ENCODE data around the gene ANXA6. TPM values are rescaled to one million over a fixed set of nuclear protein-coding genes. Genes with fewer than 3 reads are reported as not detected.
"Not testable (repeated sequence)": the region's sequence is repeated elsewhere in the genome, so short reads cannot be mapped to it uniquely, and the experiment has no call there.

ANXA6 gene
- 385 and 408 TPM in 2 replicates for total RNA-seq (2014; rRNA removed; shearing (Covaris generic))

GRCh38 chr5:151157426-151158286, at the start of gene ANXA6:
Gene ANXA6 (minus strand): TSS chr5:151157779. CDS start chr5:151147901, 9,878 bp downstream.
- H3K4me1 ChIP-seq, result peaks cover 9% of the 10 kb centered on the region; the same call in 1 of the 2 replicates
- H3K27me3 ChIP-seq, result no peaks in the 10 kb centered on the region
- H3K36me3 ChIP-seq, result peaks cover 9% of the 10 kb centered on the region
- H3K27ac ChIP-seq, result peak within 1 kb of the TSS; percentile 97
- H3K9me3 ChIP-seq (replicated peaks), result no peaks in the 10 kb centered on the region
- H3K4me3 ChIP-seq, result peak within 1 kb of the TSS; percentile 82
- peak; percentile 82 to 89 for DNase-seq

GRCh38 chr5:151205411-151205810, 47.8 kb upstream of the ANXA6 start:
- Histone ChIP-seq H3K4me1 (no peaks in the 10 kb centered on the region), H3K36me3 (no peaks in the 10 kb centered on the region), H3K9me3 (replicated peaks) (no peaks in the 10 kb centered on the region), H3K27me3 (no peaks in the 10 kb centered on the region), H3K27ac (no peak overlapping the region), H3K4me3 (no peak overlapping the region)
- no peak for DNase-seq

GRCh38 chr5:151204051-151204450, 46.5 kb upstream of the ANXA6 start:
- no peak overlapping the region for H3K27ac ChIP-seq
- H3K4me1 ChIP-seq, result no peaks in the 10 kb centered on the region
- no peaks in the 10 kb centered on the region for H3K27me3 ChIP-seq
- no peak overlapping the region for H3K4me3 ChIP-seq
- no peaks in the 10 kb centered on the region for H3K9me3 ChIP-seq (replicated peaks)
- H3K36me3 ChIP-seq, result no peaks in the 10 kb centered on the region
- DNase-seq, result no peak

DNA sequence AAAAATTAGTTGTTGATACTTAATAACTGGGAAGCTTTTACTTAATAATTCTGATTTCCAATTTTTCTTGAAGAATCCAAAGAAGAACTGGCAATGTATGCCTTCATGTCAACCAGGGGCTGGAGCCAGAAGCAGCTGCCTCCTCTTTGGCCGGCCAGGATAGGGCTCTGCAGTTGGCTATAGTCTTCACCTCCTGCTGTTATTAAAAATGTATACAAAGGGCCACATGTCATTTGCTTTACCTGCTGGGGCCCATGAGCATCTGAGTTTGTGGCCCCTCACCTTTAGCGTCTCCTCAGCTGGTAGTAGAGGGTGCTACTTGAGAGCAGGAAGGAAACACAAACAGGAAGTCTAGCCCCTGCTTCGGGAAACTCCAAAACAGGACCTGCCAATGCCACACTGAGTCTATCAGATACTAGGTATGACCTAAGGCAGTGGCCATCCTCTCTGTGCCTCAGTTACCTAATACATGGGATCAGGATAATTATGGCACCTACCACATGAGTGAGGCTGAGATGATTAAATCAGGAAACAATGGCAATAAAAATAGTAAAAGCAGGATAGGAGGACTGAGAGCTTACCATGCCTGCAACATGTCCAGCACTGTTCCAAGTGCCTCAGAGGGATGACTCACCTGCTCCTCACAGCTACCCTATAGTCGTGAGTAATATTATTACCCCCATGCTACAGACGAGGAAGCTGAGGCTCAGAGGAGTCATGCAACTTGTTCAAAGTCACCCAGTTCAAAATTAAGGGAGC, 45.0 kb upstream of the ANXA6 start:
- H3K27ac ChIP-seq, result no peak overlapping the region
- no peaks in the 10 kb centered on the region for H3K4me1 ChIP-seq
- H3K27me3 ChIP-seq, result no peaks in the 10 kb centered on the region
- H3K36me3 ChIP-seq, result no peaks in the 10 kb centered on the region
- no peak overlapping the region for H3K4me3 ChIP-seq
- no peak for DNase-seq
- no peaks in the 10 kb centered on the region for H3K9me3 ChIP-seq (replicated peaks)

GRCh38 chr5:151200913-151201595, 43.5 kb upstream of the ANXA6 start:
- Histone ChIP-seq H3K27me3 (no peaks in the 10 kb centered on the region), H3K36me3 (no peaks in the 10 kb centered on the region), H3K9me3 (replicated peaks) (no peaks in the 10 kb centered on the region), H3K4me1 (no peaks in the 10 kb centered on the region), H3K27ac (no peak overlapping the region), H3K4me3 (no peak overlapping the region)
- no peak for DNase-seq

GRCh38 chr5:151199581-151200185, 42.1 kb upstream of the ANXA6 start:
- Histone ChIP-seq H3K4me1 (no peaks in the 10 kb centered on the region), H3K9me3 (replicated peaks) (no peaks in the 10 kb centered on the region), H3K27me3 (no peaks in the 10 kb centered on the region), H3K27ac (no peak overlapping the region), H3K4me3 (no peak overlapping the region), H3K36me3 (no peaks in the 10 kb centered on the region)
- no peak for DNase-seq

DNA sequence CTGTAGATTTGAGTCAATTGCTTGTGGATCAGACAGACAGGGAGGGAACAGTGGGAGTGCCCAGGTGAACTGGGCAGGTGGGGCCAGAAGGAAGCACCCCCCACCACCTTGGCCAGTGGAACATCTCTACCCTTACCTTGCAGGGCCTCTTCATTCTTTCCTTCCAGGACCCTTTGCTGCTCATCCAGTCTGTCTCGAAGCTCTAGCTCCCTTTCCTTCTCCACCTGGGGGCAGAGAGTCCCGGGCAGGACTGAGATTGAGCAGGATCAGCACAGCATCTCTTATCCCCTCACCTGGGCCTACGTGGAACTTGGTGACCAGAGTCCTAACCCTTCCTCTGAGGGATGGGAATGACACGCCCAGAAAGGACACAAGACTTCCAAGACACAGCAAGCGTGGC, 41.3 kb upstream of the ANXA6 start:
- no peaks in the 10 kb centered on the region for H3K36me3 ChIP-seq
- no peaks in the 10 kb centered on the region for H3K4me1 ChIP-seq
- no peaks in the 10 kb centered on the region for H3K9me3 ChIP-seq (replicated peaks)
- DNase-seq, result no peak
- H3K27me3 ChIP-seq, result no peaks in the 10 kb centered on the region
- H3K4me3 ChIP-seq, result no peak overlapping the region
- H3K27ac ChIP-seq, result no peak overlapping the region

DNA sequence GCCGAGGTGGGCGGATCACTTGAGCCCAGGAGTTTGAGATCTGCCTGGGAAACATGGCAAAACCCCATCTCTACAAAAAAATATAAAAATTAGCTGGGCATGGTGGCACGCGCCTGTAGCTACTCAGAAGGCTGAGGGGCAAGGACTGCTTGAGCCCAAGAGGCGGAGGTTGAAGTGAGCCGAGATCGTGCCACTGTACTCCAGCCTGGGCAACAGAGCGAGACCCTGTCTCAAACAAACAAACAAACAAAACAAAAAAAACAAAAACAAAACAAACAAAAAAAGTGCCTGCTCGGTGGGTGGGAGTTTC, 39.7 kb upstream of the ANXA6 start:
- not testable (repeated sequence) for H3K4me3 ChIP-seq; H3K9me3 ChIP-seq (replicated peaks); H3K27ac ChIP-seq; H3K36me3 ChIP-seq; H3K27me3 ChIP-seq; DNase-seq; H3K4me1 ChIP-seq

DNA sequence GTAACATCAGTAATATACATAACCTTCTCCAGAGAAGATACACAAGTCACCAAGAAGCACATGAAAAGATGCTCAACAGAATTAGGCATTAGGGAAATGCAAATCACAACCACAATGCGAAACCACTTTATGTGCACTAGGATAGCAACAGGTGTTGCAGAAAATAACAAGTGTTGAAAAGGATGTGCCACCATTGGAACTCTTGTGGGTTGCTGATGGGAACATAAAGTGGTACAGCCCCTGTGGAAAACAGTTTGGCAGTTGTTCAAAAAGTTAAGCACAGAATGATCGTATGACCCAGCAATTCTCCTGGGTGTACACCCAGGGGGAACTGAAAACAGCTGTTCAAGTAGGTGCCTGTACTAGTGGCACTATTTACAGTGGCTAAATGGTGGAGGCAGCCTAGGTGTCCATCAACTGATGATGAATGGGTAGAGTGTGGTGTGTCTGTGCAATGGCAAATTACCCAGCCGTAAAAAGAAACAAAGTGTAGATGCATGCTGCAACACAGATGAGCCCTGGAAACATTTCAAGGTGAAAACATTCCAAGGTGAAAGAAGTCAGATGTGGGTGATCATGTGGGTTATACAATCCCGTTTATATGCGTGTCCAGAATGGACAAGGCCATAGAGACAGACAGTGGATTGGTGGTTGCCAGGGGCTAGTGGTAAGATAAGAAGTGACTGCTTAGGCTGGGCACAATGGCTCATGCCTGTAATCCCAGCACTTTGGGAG, 39.1 kb upstream of the ANXA6 start:
- peak in 1 of 2 experiments; percentile 49 for DNase-seq

DNA sequence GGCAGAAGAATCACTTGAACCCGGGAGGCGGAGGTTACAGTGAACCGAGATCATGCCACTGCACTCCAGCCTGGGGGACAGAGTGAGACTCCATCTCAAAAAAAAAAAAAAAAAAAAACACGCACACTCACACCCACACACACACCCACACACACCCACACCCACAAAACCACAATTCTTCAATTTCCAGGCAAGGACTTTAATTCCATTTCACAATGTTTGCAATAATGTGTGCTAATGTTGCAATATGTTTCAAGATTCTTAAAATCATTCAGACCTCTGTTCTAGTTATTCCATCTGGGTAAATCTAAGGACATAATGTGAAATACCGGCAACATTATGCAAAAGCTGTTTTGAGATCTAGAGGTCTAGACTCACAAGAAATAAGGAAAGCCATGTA, 38.0 kb upstream of the ANXA6 start:
- no peak overlapping the region for H3K4me3 ChIP-seq
- no peak overlapping the region for H3K27ac ChIP-seq
- H3K27me3 ChIP-seq, result no peaks in the 10 kb centered on the region
- no peaks in the 10 kb centered on the region for H3K36me3 ChIP-seq
- no peak for DNase-seq
- no peaks in the 10 kb centered on the region for H3K4me1 ChIP-seq
- 0 out of 2 replicates have a peak, but pooled peaks cover 4% of the 10 kb centered on the region for H3K9me3 ChIP-seq (replicated peaks)

More for the DNA sequence above, 39.1 kb upstream of the ANXA6 start:
- H3K4me3 ChIP-seq, result no peak overlapping the region
- H3K36me3 ChIP-seq, result no peaks in the 10 kb centered on the region
- H3K4me1 ChIP-seq, result no peaks in the 10 kb centered on the region
- H3K27me3 ChIP-seq, result no peaks in the 10 kb centered on the region
- H3K27ac ChIP-seq, result no peak overlapping the region
- H3K9me3 ChIP-seq (replicated peaks), result 0 out of 2 replicates have a peak, but pooled peaks cover 4% of the 10 kb centered on the region

- no peak overlapping the region for H3K27ac ChIP-seq
- H3K36me3 ChIP-seq, result no peaks in the 10 kb centered on the region
- no peak for DNase-seq
- no peaks in the 10 kb centered on the region for H3K4me1 ChIP-seq
- no peaks in the 10 kb centered on the region for H3K27me3 ChIP-seq
- no peak overlapping the region for H3K4me3 ChIP-seq
- 0 out of 2 replicates have a peak, but pooled peaks cover 7% of the 10 kb centered on the region for H3K9me3 ChIP-seq (replicated peaks)
Measured at GRCh38 chr5:151192626-151193025, 35.0 kb upstream of the ANXA6 start.

DNA sequence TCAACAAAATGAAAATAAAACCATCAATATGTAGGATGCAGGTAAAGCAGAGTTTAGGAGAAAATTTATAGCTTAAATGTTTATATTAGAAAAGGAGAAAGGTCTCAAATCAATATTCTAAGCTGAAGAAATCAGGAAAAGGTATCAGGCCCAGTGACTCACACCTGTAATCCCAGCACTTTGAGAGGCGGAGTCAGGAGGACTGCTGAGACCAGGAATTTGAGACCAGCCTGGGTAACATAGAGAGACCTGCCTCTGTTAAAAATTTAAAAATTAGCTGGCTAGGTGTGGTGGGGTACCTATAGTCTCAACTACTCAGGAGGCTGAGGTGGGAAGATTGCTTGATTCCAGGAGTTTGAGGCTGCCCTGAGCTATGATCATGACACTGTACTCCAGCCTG, 34.1 kb upstream of the ANXA6 start:
- H3K27me3 ChIP-seq, result no peaks in the 10 kb centered on the region
- no peaks in the 10 kb centered on the region for H3K4me1 ChIP-seq
- no peak for DNase-seq
- no peak overlapping the region for H3K4me3 ChIP-seq
- no peaks in the 10 kb centered on the region for H3K36me3 ChIP-seq
- H3K9me3 ChIP-seq (replicated peaks), result 0 out of 2 replicates have a peak, but pooled peaks cover 7% of the 10 kb centered on the region
- H3K27ac ChIP-seq, result no peak overlapping the region

DNA sequence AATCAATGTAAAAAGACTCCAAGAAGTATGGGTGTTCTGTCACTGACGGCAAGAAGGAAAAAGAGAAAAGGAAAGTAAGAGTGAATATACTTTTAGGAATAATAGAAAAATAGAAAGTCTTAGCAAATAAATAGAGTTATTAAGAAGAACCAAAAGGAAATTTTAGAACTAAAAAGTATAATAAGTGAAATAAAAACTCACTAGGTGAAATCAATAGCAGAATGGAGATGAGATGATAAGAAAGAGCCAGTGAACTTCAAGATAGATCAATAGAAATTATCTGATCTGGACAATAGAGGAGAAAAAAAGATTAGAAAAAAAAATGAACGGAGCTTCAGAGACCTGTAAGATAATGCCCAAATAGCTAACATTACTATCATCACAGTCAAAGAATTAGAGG, 31.6 kb upstream of the ANXA6 start:
- Histone ChIP-seq H3K4me1 (no peaks in the 10 kb centered on the region), H3K4me3 (no peak overlapping the region), H3K36me3 (no peaks in the 10 kb centered on the region), H3K9me3 (replicated peaks) (0 out of 2 replicates have a peak, but pooled peaks cover 7% of the 10 kb centered on the region), H3K27me3 (no peaks in the 10 kb centered on the region), H3K27ac (no peak overlapping the region)
- DNase-seq, result no peak

DNA sequence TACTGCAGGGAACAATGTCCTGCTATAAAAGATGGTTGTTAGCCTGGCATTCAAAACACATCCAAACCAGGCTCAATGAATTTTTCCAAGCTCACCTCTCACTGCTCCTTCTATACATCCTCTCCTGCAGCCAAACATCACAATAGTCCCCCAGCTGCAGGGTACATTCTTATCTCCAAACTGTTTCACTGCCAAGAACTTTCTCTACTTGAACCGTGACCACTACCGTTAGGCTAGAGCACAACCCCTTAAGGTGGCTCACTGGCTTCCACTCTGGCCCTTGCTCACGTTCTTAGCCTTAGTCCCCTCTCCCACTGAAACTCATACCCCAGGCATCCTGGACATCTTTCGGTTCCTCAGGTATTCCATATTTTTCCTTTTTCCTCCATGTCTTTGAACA, 29.0 kb upstream of the ANXA6 start:
- DNase-seq, result no peak
- 0 out of 2 replicates have a peak, but pooled peaks cover 2% of the 10 kb centered on the region for H3K9me3 ChIP-seq (replicated peaks)
- H3K4me3 ChIP-seq, result no peak overlapping the region
- no peak overlapping the region for H3K27ac ChIP-seq
- H3K27me3 ChIP-seq, result no peaks in the 10 kb centered on the region
- H3K4me1 ChIP-seq, result no peaks in the 10 kb centered on the region
- no peaks in the 10 kb centered on the region for H3K36me3 ChIP-seq
